Measurements from ENCODE around the gene MPV17.
"Not testable (repeated sequence)": the region's sequence is repeated elsewhere in the genome, so short reads cannot be mapped to it uniquely, and the experiment has no call there.

Gene MPV17

DNA sequence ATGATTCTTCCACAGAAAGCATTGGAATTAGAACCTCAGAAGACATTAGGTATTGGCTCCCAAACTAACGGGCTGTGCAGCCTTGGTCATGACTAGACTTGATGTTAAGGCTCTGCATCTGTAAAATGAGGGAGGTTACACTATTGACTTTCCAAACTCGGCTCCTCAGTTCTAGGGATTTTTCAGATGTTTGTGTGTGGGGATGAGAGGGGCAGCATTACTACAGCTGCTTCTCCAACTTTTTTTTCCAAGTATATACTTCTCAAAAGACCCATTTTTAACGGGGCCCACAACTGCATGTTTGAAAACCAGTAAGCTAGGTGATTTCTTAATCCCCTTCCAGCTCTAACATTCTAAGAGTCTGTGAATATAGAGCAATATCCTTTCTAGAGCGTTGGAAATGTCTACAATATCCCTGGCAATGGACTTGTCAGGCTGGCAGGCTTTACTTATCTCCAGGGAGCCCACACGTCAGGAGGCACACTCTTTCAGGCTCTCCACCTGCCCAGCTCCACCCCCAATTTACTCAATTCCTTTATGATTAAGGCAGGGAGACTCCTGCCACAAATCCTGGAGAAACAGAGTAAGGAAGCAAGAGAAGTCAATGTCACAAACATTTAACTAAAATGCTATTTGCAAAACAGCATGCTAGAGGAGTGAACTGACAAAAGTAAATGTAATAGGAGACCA is 844 bp upstream of the MPV17 start:
- DNase-seq (ENCODE audit: low read depth in 2 of 2) = no peak

DNA sequence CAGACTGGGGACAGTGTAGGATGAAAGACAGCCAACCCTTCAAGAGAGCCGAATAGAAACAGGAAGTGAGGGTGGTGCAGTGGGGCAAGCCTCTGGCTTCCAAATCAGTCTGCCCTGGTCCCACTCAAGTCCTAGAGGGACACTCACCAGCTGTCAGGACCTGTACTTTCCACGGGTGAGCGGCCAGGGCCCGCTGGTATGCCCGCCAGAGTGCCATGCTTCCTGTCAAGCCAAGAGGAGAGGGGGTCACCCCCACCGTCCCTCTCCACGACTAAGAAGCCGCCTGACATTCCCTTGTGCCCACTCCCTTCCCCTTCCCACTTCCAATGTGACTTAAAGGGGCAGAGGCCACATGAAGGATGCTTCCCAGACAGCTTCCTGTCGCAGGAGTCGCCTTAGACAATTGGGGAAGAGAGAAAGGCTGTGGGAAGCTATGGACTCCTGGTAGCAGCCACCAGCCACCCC is 564 bp downstream of the MPV17 start:
- DNase-seq (ENCODE audit: low read depth in 2 of 2) = no peak

DNA sequence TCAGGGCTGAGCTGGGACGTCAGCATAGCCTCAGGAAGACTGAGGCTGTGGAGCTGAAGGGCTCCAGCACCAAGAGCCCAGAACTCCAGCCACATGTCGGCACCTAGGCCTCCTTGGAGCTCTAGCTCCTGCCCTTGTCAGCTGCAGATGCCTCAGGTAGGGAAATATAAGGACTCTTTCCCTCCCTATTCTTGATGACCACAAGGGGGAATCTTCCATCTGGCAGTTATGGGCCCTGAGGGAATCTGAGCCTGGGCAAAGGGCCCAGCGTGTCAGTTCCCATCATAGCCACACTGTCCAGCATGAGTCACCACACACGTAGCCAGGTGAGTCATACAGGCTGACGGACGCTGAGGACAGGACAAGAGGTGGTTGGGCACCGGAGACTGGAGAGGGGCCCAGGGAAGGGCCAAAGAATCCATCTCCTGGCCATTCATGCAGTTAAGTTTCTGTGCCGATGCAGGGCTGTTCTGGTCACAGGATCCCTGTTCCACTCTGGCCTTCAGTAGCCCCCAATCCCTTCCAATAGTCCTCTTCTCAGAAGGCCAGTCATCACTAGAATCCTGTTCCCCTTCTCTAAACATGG is 1.8 kb downstream of the MPV17 start:
- DNase-seq (ENCODE audit: low read depth in 2 of 2) = no peak

DNA sequence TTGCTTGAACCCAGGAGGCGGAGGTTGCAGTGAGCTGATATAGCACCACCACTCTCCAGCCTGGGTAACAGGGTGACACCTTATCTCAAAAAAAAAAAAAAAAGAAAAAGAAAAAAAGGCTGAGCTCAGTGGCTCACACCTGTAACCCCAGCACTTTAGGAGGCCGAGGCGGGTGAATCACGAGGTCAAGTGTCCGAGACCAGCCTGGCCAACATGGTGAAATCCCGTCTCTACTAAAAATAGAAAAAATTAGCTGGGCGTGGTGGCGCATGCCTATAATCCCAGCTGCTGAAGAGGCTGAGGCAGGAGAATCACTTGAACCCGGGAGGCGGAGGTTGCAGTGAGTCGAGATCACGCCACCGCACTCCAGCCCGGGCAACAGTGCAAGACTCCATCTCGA is 3.1 kb downstream of the MPV17 start:
- DNase-seq (ENCODE audit: low read depth in 2 of 2) = not testable (repeated sequence)

DNA sequence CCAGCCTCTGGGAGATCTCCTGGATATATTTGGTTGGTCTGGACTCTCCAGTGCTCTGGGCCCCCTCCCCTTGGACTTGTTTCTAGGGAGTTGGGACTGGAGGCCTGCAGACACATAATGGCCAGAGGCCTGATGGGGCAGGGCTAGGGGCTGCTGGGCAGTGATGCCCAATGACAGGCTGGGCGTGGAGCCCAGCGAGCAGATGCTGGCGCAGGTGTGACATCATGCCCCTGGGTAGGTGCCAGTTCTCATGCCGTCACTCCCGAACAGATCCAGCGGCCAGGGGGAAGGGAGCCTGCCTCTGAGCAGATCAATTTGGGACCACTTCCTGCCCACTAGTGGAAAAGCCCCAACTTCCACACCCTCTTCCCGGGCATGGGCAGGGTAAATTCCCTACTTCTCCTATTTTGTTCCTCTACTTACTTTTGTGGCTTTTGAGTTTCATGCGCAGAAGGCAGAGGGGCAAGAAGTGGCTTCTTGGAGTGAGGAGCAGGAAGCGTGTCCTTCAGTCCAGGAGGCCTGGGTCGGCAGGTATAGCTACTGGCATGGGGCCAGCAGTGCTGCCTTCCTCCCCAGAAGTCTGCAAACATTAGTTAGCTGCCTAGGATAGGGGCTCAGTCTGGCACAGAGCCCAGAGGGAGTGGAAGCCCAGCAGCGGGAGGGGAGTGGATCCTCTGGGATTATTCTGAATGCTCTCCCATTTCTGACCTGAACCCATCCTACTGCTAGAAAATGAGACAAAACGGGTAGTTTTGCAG is 6.1 kb downstream of the MPV17 start:
- DNase-seq (ENCODE audit: low read depth in 2 of 2) = no peak

DNA sequence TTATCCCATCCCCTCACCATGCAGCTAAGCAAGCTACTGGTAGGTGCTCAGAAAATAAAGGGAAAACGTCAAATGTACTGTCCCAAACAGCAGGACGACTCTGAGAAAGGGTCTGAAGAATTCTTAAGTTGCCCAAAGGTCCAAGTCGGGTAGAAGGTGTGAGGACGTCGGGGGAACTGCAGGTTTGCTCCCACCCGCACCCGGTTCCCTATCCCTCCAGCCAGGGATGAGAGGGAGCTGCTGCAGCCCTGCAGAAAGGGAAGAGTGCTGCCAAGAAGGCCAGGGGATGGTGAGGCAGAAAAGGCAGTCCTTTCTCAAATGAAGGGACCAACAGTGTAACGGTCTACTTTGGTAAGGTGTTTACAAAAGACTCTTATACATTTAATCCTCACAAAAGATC is 7.8 kb downstream of the MPV17 start:
- no peak for DNase-seq (ENCODE audit: low read depth in 2 of 2)

DNA sequence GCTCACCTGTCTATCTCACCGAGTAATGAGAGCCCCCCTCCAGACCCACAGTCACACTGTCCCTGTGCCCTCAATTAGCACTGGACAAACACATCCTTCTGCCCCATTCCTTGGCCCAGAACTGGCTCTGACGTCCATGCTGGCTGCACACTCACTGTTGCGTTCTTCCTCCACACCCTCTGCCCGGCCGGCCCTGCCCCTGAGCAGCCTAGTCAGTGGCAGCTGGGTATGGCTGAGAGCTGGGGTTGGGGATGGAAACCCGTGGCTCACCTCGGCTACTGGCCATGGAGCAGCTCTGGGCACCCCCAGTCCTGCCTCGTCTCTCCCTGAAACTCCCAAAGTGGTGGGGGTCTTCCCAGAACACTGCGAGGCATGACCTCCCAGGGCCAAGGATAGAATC is 8.2 kb downstream of the MPV17 start:
- DNase-seq (ENCODE audit: low read depth in 2 of 2) = no peak

DNA sequence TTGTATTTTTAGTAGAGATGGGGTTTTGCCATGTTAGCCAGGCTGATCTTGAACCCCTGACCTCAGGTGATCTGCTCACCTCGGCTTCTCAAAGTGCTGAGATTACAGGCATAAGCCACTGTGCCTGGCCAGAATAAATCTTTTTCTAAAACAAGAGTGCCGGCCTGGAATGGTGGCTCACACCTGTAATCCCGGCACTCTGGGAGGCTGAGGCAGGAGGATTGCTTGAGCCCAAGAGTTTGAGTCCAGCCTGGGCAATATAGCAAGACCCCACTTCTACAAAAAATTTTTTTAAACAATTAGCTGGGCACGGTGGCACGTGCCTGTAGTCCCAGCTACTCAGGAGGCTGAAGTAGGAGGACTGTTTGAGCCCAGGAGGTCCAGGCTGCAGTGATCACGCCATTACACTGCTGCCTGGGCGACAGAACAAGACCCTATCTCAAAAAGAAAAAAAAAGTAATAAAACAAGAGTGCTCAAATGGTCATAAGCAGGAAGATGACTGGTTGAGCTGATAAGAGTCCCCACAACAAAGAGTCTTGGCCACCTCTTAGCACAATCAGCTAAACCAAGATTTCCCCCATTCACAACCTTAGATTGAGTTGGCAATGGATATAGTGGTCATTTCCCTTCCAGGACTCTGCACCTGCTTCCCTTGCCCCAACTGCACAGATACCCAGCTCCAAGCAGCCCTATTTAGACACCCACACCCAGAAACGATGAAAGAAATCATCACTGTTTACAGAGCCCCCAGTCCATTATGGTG is 8.8 kb downstream of the MPV17 start:
- DNase-seq (ENCODE audit: low read depth in 2 of 2) = no peak

DNA sequence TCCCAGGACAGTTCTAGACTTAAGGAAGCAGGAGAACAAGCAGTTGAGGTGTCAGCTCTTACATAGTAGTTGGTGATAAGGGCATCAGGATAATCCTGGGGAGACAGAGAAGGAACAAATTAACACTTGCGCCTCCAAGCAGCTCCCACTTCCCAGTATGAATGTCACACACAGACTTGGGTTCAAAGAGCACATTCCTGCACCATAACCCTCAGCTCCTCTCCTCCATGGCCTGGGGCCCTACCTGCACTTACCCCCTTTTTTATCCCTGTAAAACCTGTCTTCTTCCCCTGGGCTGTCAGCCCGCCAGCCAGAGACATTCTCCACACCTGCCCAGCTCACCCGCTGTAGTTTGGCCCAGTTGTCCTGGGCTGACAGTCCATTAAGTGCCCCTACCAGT is 10.7 kb downstream of the MPV17 start:
- DNase-seq (ENCODE audit: low read depth in 2 of 2) = no peak

DNA sequence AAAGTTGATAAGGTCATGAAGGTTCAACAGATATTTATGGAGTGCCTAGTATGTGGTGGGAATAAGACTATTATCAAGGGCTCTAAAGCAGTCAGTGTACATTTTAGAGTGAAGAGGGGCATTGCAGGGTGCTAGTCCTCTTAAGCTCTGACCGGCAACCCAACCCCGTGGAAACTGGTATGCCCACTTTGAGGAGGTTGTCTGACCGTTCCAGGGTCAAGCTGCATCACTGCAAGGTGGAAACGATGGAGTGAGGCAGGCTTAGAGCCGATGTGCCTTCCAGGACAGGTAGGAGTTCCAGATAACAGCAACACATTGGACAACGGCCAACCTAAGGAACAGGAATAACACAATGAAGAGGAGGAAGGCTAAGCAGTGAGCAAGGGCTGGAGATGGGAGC is 13.2 kb downstream of the MPV17 start:
- no peak for DNase-seq (ENCODE audit: low read depth in 2 of 2)

DNA sequence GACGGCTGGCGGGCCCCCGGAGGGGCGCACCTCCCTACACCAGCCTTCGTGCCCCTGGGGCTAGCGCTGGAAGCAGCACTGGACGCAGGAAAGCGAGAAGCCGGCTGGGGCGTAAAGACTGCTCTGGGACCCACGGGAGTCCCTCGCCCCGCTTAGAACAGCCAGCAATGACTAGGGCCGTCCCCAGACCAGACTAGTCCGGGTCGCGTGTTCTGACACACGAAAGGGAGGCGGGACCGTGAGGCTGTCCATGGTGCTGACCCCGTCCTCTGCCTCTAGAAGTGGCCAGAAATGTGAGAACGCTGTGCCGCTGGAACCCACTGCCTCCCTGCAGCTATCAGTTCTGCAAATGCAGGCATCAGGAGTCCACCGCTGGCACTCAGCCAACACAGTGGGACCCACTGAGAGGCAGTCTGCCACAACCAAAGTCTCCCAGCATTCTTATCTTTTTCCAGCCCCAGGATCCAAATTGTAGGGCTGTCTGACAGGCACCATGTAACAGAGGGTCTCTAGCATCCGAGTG is 14.5 kb downstream of the MPV17 start, which contains the start of gene UCN:
UCN (minus strand) TSS at position 87 of the 523 bp plus-strand sequence. CDS start 550 bp downstream, outside the sequence.
- DNase-seq (ENCODE audit: low read depth in 2 of 2) = no peak

DNA sequence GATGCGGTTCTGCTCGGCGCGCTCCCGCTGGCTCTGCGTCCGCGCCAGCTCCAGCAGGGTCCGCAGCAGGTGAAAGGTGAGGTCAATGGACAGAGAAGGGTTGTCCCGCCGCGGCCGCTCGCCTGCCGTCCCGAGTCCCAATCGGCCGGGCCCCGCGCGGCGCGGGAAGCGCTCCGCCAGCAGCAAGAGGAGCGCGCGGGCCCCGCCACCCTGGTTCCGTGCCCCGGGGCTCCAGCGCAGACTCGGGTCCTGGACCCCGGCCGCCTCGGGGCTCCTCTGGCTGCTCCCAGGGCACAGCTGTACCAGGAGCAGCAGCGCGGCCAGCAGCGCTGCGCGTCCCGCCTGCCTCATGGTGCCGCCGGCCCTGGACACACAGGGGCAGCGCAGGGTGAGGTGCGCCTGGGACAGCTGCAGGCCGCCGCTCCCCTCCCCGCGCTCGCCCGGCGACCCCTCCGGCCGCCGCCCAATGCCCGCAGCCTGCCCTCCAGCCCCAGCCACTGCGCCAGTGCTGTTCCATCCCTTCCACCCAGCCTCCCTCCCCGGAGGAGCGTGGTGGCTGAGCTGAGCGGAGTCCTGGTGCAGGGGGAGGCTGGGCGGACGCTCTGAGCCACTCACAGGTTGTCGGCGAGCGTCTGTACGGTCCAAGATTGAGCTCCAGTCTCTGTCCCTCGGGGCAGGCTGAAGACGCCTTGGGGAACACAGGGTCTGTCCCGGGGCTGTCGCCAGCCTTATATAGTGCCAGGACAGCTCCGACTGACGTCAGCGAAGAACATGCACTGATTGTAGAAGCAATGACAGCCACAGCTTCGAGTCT is 15.1 kb downstream of the MPV17 start:
- DNase-seq (ENCODE audit: low read depth in 2 of 2) = no peak

DNA sequence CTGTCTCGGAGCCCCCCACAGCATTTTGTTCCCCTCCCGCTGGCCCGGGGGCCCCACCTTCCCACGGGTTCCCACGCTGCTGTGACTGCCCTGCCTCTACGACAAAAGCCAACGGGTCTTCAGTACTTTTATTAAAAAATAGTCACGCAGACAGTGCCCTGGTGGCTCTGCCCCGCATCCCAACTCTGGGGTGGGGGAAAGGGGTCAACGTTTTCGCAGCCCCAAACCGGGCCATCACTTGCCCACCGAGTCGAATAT is 15.7 kb downstream of the MPV17 start:
- no peak for DNase-seq (ENCODE audit: low read depth in 2 of 2)

DNA sequence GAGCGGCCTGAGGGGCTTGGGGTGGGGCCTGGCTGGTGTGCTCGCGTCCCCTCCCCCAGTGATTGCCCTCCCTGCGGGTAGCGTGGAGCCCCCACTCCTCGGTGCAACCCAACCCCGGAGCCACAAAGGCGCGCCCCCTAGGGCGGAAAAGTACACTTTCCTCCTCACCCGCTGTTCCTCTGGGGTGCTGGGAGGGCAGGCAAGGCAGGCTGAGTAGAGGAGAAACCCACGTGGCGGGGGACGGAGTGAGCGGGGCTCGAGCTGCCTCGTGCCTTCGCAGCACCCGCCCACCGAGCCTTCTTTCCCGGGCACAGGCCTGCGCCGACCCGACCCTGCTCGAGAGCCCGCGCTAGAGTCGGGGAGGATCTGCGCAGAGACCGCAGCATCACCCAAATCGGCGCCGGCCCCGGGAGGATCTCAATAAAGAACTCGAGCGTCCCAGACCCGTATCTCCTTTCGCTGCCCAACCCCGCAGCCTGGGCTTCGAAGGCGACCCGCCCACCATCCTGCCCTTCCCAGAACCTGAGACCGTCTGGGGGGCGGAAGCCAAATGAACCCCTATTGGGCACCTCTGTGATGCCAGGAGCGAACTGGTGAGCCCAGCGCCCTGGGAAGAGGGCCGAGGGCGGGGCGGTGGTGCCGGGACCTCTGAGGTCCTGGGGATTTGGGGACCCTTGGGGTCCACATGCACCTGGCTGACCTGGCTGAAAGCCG is 16.2 kb downstream of the MPV17 start:
- DNase-seq (ENCODE audit: low read depth in 2 of 2) = peak in 1 of 2 donors; percentile 26

DNA sequence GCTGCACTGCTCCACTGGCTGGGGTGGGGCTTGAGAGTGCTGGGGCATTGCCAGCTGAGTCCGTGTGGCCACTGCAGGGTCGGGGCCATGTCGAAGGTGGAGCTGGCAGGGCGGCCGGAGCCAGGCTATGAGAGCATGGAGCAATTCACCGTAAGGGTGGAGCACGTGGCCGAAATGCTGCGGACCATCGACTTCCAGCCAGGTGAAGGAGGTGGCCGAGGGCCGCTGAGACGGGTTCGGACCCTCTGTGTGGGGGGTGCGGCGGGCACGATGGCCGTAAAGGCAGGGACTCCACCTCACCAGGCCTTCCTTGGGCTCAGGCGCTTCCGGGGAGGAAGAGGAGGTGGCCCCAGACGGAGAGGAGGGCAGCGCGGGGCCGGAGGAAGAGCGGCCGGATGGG is 16.8 kb downstream of the MPV17 start:
- DNase-seq (ENCODE audit: low read depth in 2 of 2) = no peak

DNA sequence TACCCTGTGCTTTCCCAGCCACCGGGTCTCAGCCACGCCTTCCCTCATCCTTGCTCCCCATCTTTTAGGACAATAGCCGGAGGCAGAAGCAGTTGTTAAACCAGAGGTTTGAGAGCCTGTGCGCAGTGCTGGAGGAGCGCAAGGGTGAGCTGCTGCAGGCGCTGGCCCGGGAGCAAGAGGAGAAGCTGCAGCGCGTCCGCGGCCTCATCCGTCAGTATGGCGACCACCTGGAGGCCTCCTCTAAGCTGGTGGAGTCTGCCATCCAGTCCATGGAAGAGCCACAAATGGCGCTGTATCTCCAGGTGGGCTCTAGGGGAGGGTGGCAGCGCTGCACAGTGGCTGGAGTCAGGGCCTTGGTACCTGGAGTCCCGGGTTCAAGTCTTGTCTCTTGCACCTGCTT is 17.4 kb downstream of the MPV17 start:
- DNase-seq (ENCODE audit: low read depth in 2 of 2) = no peak

DNA sequence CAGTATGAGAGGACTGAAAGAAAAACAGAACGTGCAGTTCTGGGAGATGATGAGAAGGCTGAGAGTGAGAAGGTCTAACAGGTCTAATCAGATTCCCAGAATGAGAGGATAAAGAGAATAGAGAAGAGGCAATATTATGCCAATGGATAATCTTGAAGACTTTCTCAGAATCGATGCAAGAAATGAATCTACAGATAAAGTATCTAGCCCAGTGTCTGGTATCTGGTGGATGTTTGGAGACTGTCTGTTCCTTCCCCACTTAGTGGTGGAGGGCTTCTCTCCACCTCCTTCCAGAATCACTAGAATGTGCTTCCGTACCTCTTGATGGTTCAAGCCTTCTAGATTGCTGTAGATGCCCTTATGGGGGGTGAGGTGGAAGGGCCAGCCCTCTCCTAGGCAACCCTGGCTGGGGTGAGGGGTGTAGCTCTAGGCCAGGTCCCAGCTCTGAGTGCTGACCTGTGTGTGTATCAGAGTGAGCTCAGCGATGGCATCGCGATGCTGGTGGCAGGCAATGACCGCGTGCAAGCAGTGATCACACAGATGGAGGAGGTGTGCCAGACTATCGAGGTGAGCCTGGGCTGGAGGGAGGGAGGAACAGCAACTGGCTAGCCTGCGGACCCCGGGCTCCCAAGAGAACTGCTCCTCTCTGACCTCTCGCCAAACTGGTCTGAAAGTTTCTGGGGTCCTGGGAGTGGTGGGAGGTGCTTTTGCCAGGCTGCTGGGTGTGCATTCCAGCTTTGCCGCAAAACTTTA is 18.2 kb downstream of the MPV17 start:
- no peak for DNase-seq (ENCODE audit: low read depth in 2 of 2)

DNA sequence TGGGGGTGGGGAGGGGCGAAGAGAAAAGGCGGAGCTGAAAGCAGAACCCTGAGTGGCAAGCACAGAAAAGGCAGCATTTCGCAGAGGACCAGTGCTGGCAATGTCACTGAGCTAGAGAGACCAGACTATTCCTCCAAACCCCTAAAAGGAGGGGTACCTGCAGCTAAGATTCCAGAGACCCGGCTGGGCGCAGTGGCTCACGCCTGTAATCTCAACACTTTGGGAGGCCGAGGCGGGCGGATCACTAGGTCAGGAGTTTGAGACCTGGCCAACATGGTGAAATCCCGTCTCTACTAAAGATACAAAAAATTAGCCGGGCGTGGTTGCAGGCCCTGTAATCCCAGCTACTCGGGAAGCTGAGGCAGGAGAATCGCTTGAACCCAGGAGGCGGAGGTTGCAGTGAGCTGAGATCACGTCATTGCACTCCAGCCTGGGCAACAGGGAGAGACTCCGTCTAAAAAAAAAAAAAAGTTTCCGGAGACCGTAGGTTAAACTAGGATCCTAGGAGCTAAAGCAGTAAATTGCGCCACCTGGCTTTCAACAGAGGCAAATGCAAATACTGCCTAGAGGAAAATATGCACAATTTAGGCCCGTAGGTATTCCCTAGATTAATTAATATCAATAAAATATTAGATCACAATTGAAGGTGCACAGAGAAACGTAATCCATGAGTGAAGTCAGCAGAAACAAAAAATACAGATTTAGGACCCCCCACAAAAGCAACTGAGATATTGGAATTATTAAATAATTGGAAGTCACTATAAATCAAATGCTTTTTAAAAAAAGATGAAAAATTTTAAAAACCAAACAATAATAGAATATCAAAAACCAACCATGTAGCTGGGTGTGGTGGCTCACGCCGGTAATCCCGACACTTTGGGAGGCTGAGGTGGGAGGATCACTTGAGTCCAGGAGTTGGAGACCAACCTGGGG is 19.5 kb downstream of the MPV17 start:
- no peak for DNase-seq (ENCODE audit: low read depth in 2 of 2)

DNA sequence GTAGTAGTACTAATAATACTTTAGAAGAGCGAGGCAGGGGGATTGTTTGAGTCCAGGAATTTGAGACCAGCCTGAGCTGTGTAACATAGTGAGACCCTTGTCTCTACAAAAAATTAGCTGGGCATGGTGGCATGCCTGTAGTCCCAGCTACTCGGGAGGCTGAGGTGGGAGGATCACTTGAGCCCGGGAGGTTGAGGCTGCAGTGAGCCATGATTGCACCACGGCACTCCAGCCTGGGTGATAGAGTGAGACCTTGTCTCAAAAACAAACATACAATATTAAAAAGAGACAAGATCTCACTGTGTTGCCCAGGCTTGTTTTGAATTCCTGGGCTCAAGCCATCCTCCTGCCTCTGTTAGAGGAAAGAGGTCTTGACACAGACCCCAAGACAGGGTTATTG is 22.3 kb downstream of the MPV17 start:
- not testable (repeated sequence) for DNase-seq (ENCODE audit: low read depth in 2 of 2)

Data from stimulated activated CD8-positive, alpha-beta memory T cell treated with anti-CD3 and anti-CD28 coated beads, Interleukin-15, amount 100 ng/mL, for 4 hours (primary cell).